Measurements from ENCODE around the gene NF1. TPM values are rescaled to one million over a fixed set of nuclear protein-coding genes. Genes with fewer than 3 reads are reported as not detected.
"Not testable (repeated sequence)": the region's sequence is repeated elsewhere in the genome, so short reads cannot be mapped to it uniquely, and the experiment has no call there.

The NF1 gene
- total RNA-seq, 1 donor from 2014 or later, result 28.5 TPM

- no peaks in the 10 kb centered on the region for H3K36me3 Mint-ChIP-seq (ENCODE audit: low read depth)
- DNase-seq, result no peak
- no peaks in the 10 kb centered on the region for H3K27me3 Mint-ChIP-seq
- peaks cover 8% of the 10 kb centered on the region for H3K4me1 Mint-ChIP-seq
- H3K27ac Mint-ChIP-seq, result no peak overlapping the region
- H3K9me3 Mint-ChIP-seq, result no peaks in the 10 kb centered on the region
- no peak overlapping the region for H3K4me3 Mint-ChIP-seq
- intact Hi-C loops (cut with micrococcal nuclease), result no loop called here
Measured at GRCh38 chr17:31274252-31274651, 179.5 kb downstream of the NF1 start.

- Mint-ChIP-seq H3K4me1 (peaks cover 8% of the 10 kb centered on the region), H3K9me3 (no peaks in the 10 kb centered on the region), H3K27me3 (no peaks in the 10 kb centered on the region), H3K27ac (no peak overlapping the region), H3K36me3 (ENCODE audit: low read depth) (no peaks in the 10 kb centered on the region), H3K4me3 (no peak overlapping the region)
- DNase-seq, result no peak
- intact Hi-C loops (cut with micrococcal nuclease), result no loop called here
Measured at GRCh38 chr17:31275116-31275515, 180.3 kb downstream of the NF1 start.

- Mint-ChIP-seq H3K4me3 (no peak overlapping the region), H3K36me3 (ENCODE audit: low read depth) (peaks cover 3% of the 10 kb centered on the region), H3K27ac (no peak overlapping the region), H3K4me1 (peaks cover 7% of the 10 kb centered on the region), H3K9me3 (no peaks in the 10 kb centered on the region), H3K27me3 (no peaks in the 10 kb centered on the region)
- intact Hi-C loops (cut with micrococcal nuclease), result no loop called here
- no peak for DNase-seq
Measured at GRCh38 chr17:31279401-31279800, 184.6 kb downstream of the NF1 start.

GRCh38 chr17:31281061-31281460 is 186.3 kb downstream of the NF1 start:
- Mint-ChIP-seq H3K9me3 (no peaks in the 10 kb centered on the region), H3K27ac (no peak overlapping the region), H3K27me3 (no peaks in the 10 kb centered on the region), H3K4me1 (no peaks in the 10 kb centered on the region), H3K4me3 (no peak overlapping the region), H3K36me3 (ENCODE audit: low read depth) (peaks cover 3% of the 10 kb centered on the region)
- intact Hi-C loops (cut with micrococcal nuclease), result no loop called here
- no peak for DNase-seq

GRCh38 chr17:31283841-31284240 is 189.1 kb downstream of the NF1 start:
- Mint-ChIP-seq H3K27ac (no peak overlapping the region), H3K9me3 (no peaks in the 10 kb centered on the region), H3K36me3 (ENCODE audit: low read depth) (peaks cover 6% of the 10 kb centered on the region), H3K27me3 (no peaks in the 10 kb centered on the region), H3K4me1 (peaks cover 3% of the 10 kb centered on the region), H3K4me3 (no peak overlapping the region)
- intact Hi-C loops (cut with micrococcal nuclease), result no loop called here
- DNase-seq, result no peak

- Mint-ChIP-seq H3K4me1 (peaks cover 10% of the 10 kb centered on the region), H3K27ac (no peak overlapping the region), H3K9me3 (no peaks in the 10 kb centered on the region), H3K27me3 (no peaks in the 10 kb centered on the region), H3K36me3 (ENCODE audit: low read depth) (peaks cover 4% of the 10 kb centered on the region), H3K4me3 (no peak overlapping the region)
- intact Hi-C loops (cut with micrococcal nuclease), result no loop called here
- no peak for DNase-seq
Measured at GRCh38 chr17:31286587-31286986, 191.8 kb downstream of the NF1 start.

- H3K27me3 Mint-ChIP-seq; intact Hi-C loops (cut with micrococcal nuclease); H3K27ac Mint-ChIP-seq; DNase-seq; H3K4me3 Mint-ChIP-seq; H3K4me1 Mint-ChIP-seq; H3K9me3 Mint-ChIP-seq; H3K36me3 Mint-ChIP-seq (ENCODE audit: low read depth): not testable (repeated sequence)
Measured at GRCh38 chr17:31287932-31288331, 193.2 kb downstream of the NF1 start.

- H3K4me3 Mint-ChIP-seq, result no peak overlapping the region
- no peaks in the 10 kb centered on the region for H3K9me3 Mint-ChIP-seq
- DNase-seq, result no peak
- H3K4me1 Mint-ChIP-seq, result peaks cover 10% of the 10 kb centered on the region
- H3K36me3 Mint-ChIP-seq (ENCODE audit: low read depth), result peaks cover 9% of the 10 kb centered on the region
- intact Hi-C loops (cut with micrococcal nuclease), result no loop called here
- no peaks in the 10 kb centered on the region for H3K27me3 Mint-ChIP-seq
- no peak overlapping the region for H3K27ac Mint-ChIP-seq
Measured at GRCh38 chr17:31289790-31290189, 195.0 kb downstream of the NF1 start.

- H3K4me1 Mint-ChIP-seq, result peaks cover 12% of the 10 kb centered on the region
- H3K27me3 Mint-ChIP-seq, result no peaks in the 10 kb centered on the region
- DNase-seq, result no peak
- peaks cover 9% of the 10 kb centered on the region for H3K36me3 Mint-ChIP-seq (ENCODE audit: low read depth)
- intact Hi-C loops (cut with micrococcal nuclease), result no loop called here
- no peak overlapping the region for H3K4me3 Mint-ChIP-seq
- H3K9me3 Mint-ChIP-seq, result no peaks in the 10 kb centered on the region
- no peak overlapping the region for H3K27ac Mint-ChIP-seq
Measured at GRCh38 chr17:31291820-31292219, 197.0 kb downstream of the NF1 start.

- intact Hi-C loops (cut with micrococcal nuclease), result no loop called here
- H3K4me3 Mint-ChIP-seq, result no peak overlapping the region
- no peaks in the 10 kb centered on the region for H3K27me3 Mint-ChIP-seq
- H3K27ac Mint-ChIP-seq, result no peak overlapping the region
- H3K36me3 Mint-ChIP-seq (ENCODE audit: low read depth), result peaks cover 7% of the 10 kb centered on the region
- H3K9me3 Mint-ChIP-seq, result no peaks in the 10 kb centered on the region
- peaks cover 12% of the 10 kb centered on the region for H3K4me1 Mint-ChIP-seq
- DNase-seq, result no peak
Measured at GRCh38 chr17:31293581-31293980, 198.8 kb downstream of the NF1 start.

- H3K9me3 Mint-ChIP-seq, result no peaks in the 10 kb centered on the region
- H3K27ac Mint-ChIP-seq, result no peak overlapping the region
- no peaks in the 10 kb centered on the region for H3K27me3 Mint-ChIP-seq
- intact Hi-C loops (cut with micrococcal nuclease), result no loop called here
- H3K36me3 Mint-ChIP-seq (ENCODE audit: low read depth), result peaks cover 7% of the 10 kb centered on the region
- no peak overlapping the region for H3K4me3 Mint-ChIP-seq
- H3K4me1 Mint-ChIP-seq, result peaks cover 8% of the 10 kb centered on the region
- no peak for DNase-seq
Measured at GRCh38 chr17:31294231-31294630, 199.5 kb downstream of the NF1 start.

- H3K27me3 Mint-ChIP-seq, result no peaks in the 10 kb centered on the region
- no peaks in the 10 kb centered on the region for H3K9me3 Mint-ChIP-seq
- peaks cover 7% of the 10 kb centered on the region for H3K36me3 Mint-ChIP-seq (ENCODE audit: low read depth)
- intact Hi-C loops (cut with micrococcal nuclease), result no loop called here
- no peak for DNase-seq
- peaks cover 8% of the 10 kb centered on the region for H3K4me1 Mint-ChIP-seq
- no peak overlapping the region for H3K27ac Mint-ChIP-seq
- H3K4me3 Mint-ChIP-seq, result no peak overlapping the region
Measured at GRCh38 chr17:31294820-31295488, 200.2 kb downstream of the NF1 start.

- intact Hi-C loops (cut with micrococcal nuclease), result no loop called here
Measured at GRCh38 chr17:31295489-31295871, 200.7 kb downstream of the NF1 start.

GRCh38 chr17:31296142-31296541 is 201.4 kb downstream of the NF1 start:
- Mint-ChIP-seq H3K9me3 (no peaks in the 10 kb centered on the region), H3K27me3 (no peaks in the 10 kb centered on the region)
- intact Hi-C loops (cut with micrococcal nuclease), result no loop called here

More at GRCh38 chr17:31295489-31295871, 200.7 kb downstream of the NF1 start:
- Mint-ChIP-seq H3K9me3 (no peaks in the 10 kb centered on the region), H3K27ac (no peak overlapping the region), H3K27me3 (no peaks in the 10 kb centered on the region), H3K36me3 (ENCODE audit: low read depth) (peaks cover 7% of the 10 kb centered on the region), H3K4me1 (peaks cover 4% of the 10 kb centered on the region), H3K4me3 (no peak overlapping the region)
- no peak for DNase-seq

GRCh38 chr17:31297090-31297489 is 202.3 kb downstream of the NF1 start, which contains the start of gene OMG:
TSS of gene OMG (minus strand) at chr17:31297239. CDS start at chr17:31296331, 908 bp downstream.
- H3K9me3 Mint-ChIP-seq, result no peaks in the 10 kb centered on the region
- intact Hi-C loops (cut with micrococcal nuclease), result no loop called here

More at GRCh38 chr17:31296142-31296541, 201.4 kb downstream of the NF1 start:
- Mint-ChIP-seq H3K36me3 (ENCODE audit: low read depth) (peaks cover 7% of the 10 kb centered on the region), H3K27ac (no peak overlapping the region), H3K4me3 (no peak overlapping the region), H3K4me1 (peaks cover 4% of the 10 kb centered on the region)
- DNase-seq, result no peak

More at GRCh38 chr17:31297090-31297489, 202.3 kb downstream of the NF1 start, which contains the start of gene OMG:
- Mint-ChIP-seq H3K36me3 (ENCODE audit: low read depth) (peaks cover 3% of the 10 kb centered on the region), H3K4me3 (no peak within 1 kb of the TSS), H3K4me1 (peaks cover 4% of the 10 kb centered on the region), H3K27ac (no peak within 1 kb of the TSS), H3K27me3 (no peaks in the 10 kb centered on the region)
- no peak for DNase-seq
